Skin of body (tissue), 2 donors: ENCODE data around the gene SLC29A3. TPM values are rescaled to one million over a fixed set of nuclear protein-coding genes. Genes with fewer than 3 reads are reported as not detected.
A peak's percentile ranks its signal among the peaks of the same experiment; 100 is the strongest.
"Not testable (repeated sequence)": the region's sequence is repeated elsewhere in the genome, so short reads cannot be mapped to it uniquely, and the experiment has no call there.

Experiments used
- DNase-seq: peaks from one replicate; lab custom pipeline; 2025; lab: John Stamatoyannopoulos, UW
- total RNA-seq: library from RNA; depleted of rRNA; stranded (reverse); fragments of >200 nt; gene quantifications from one replicate; pipeline ENCODE4 v1.2.3, GENCODE V29; 2014

The SLC29A3 gene
- 2.2 TPM for total RNA-seq

DNA sequence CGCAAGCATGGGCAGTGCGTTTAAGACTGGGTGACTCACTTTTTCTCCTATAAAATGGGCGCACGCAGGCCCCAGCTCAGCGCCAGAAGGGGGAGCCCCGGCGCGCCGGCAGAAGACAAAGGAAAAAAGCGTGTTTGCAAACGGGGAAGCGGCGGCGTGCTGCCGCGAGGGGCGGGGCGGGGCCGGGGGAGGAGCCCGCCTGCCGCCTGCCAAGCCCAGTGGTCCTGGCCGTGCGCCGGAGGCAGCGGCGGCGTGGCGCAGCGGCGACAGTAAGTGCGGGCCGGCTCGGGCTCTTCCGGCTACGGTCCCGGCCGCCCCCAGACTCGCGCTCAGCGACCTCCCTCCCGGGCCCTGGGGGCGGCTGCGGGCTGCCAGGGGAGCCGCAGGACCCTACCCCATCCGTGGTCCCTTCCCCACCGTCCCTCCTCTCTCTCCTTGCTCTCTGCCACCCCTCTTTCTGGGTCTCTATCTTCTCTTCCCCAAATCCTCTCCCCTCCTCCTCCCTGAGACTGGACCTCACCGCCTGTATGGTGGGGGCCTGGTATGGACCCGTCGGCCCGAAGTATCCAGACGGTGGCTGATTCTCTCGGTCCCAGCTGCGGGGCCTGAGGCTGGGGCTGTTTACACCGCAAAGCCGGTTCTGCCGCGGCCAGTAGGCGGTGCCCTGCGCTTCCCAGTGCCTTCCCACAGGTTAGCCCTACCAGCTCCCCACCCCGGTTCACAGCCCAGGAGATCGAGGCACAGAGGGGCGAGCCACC, at the start of gene SLC29A3:
TSS of gene SLC29A3 (plus strand) at position 218 of the 758 bp plus-strand sequence. CDS start at position 269, 51 bp downstream.
- peak; percentile 76 for DNase-seq

- no peak for DNase-seq
These were observed 49.5 kb upstream of the SLC29A3 start for GRCh38 chr10:71269301-71270288.

DNA sequence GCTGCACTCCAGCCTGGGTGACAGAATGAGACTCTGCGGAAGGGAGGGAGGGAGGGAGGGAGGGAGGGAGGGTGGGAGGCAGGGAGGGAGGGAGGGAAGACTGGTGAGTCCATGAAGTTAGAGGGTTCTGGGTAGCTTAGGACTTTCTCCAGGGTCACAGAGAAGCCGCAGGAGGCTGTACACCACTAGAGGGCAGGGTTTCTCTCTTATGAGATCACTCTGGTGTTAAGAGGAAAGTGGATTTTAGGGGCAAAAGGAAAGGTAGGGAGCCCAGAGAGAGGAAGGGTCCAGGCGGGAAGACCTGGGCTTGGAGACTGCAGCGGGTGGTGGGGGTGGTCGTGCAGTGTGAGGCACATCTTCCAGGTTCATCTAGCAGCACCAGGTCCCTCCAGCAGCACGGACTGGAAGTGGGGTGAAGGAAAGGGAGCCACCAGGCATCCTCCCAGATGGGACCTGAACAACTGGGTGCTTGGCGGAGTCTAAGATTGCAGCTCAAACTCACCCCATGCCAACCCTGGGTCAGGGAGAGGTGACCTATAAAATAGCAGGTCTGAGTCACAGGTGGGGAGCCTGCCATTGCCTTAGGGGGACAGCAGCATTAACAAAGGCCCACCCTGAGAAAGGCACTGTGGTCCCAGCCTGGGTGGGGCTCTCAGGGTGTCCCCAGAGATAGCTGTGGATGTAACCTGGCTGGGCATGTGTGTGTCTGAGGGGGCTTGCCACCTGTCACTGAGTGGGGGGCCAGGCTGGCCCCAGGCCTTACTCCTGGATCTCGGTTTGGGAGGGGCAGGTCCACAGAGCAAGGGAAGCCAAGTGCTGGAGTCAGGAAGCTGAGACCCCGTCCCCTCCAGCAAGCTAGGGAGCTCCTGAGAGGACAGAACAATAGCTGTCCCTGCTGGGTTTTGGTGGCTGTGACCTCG, 48.5 kb upstream of the SLC29A3 start:
- peak; percentile 13 for DNase-seq

DNA sequence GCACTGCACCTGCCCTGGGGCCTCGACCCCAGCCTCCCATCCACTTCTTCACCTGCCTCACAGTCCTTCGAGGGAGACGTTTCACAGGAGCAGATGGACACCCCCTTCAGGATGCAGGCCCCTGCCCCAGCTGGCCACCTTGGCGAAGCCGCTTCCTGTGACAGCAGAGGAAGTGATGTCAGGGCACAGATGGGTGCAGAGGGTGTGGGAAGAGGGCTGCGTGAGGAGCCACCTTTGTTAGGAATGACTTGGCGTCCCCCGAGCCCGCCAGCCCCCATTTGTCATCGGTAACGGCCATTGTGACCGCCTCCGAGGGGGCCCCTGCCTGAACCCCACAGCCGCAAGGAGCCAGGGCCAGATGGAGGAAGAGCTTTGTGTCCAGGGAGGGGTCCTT, 47.4 kb upstream of the SLC29A3 start:
- no peak for DNase-seq

DNA sequence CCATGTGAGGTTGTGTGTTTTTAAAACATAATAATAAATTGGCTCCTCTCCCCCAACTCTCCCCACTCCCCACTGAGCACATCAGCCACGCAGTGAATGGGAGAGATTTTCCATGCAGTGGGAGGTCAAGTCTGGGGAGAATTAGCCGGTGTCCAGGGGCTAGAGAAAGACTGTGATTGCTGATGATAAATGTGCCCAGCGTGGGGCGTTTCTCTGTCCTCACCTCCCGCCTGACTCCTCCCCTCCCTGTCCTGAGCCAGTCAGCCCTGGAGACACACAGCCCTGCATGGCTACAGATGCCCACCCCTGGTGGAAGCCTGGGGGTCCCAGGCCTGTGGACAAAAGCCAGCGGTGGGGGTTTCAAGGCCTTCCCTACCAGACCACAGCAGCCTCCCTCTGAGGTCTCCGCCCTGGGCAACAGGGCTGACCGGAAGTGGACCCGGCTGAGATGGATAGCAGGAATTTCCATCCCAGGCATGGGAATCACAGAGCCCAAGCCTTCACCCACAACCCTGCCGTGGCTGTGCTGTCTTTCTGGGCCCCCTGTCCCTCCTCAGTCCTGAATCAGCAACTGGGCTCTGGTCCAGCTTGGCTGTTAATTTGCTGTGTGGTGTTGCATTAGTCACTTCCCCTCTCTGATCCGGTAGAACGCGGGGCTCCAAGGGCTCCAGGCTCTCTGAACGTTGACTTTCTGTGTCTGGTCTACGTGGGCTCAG, 46.8 kb upstream of the SLC29A3 start:
- DNase-seq: no peak

DNA sequence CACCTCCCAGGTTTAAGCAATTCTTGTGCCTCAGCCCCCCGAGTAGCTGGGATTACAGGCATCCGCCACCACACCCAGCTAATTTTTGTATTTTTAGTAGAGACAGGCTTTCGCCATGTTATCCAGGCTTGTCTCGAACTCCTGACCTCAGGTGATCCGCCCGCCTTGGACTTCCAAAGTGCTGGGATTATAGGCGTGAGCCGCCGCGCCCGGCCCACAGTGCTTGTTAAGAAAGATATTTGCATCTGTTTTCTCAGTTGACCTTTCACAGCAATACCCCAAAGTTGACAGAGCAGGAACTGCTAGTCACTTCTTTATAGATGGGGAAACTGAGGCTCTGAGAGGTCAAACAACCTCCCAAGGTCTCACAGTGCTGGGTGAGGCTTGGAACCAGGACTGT, 46.1 kb upstream of the SLC29A3 start:
- DNase-seq: not testable (repeated sequence)

DNA sequence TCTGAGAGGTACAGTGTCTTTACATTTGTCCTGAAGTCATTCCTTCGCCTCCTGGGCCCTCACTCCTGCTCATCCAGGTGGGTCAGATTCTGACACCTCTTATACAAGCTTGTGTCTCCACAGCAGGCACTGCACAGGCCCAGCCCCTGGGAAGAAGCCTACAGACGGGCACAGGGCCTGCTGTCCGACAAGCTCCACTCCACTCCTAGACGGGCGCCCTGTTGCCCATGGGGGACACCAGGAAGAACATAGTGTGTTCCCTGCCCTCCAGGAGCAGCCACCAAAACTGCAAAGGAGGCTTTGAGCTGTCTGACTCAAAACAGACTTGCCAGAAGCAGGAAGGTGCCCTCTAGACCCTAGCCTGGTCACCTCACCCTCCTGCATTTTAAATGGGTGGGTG, 45.6 kb upstream of the SLC29A3 start:
- no peak for DNase-seq

GRCh38 chr10:71274901-71275796, 43.9 kb upstream of the SLC29A3 start:
- no peak for DNase-seq

DNA sequence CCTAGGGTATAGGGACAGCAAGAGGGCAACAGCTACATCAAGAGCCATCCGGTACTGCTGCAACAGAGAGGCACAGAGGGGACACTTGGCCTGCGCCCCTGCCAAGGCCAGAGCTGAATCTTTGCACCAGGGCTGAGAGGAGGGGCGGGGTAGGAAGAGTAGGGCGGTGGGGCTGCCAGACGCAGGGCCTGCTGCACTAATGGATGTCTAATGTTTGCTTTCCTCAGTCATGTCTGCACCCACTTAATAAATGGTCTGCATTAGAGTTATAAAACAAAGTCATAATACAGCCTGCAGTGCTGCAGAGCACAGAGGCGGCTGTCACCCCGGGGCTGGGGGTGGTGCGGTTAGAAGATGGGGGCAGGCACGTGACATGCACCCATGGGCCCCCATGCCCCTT, 42.2 kb upstream of the SLC29A3 start:
- DNase-seq: no peak

DNA sequence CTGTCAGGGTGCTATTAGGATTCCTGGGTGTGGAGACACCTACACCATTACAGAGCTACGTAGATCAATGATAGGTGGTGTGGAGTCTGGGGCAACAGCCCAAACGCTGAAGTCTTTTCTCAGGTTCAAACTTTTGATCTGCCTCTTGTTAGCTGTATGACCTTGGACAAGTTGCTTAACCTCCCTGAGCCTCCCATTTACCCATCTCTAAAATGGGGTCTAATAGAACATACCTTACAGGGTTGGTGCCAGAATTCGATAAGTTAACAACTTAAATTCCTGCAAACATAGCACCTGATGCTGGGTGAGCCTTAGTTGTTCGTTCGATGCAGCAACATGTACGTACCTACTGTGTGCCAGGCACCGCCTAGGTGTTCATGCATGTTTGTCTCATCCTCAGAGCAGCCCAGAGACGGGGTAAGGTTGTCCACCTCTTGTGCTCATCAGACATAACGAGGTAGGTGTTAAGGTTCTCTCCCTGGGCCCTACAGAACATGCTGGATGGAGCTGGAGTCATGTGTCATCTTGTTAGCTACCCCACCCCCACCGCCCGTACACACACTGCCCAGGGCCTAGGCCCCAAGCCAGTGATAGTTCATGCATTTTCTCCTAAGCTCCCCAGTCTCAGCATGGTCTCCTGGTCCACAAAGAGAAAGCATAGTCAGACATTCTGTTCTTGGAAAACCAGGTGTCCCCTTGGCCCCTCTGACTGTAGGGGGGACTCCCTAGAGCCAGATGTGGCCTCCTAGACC, 41.0 kb upstream of the SLC29A3 start:
- DNase-seq: no peak

- no peak for DNase-seq
These were observed 40.1 kb upstream of the SLC29A3 start for GRCh38 chr10:71278691-71279588.

GRCh38 chr10:71279590-71280170, 39.4 kb upstream of the SLC29A3 start:
- no peak for DNase-seq

GRCh38 chr10:71280216-71280615, 38.8 kb upstream of the SLC29A3 start:
- no peak for DNase-seq

DNA sequence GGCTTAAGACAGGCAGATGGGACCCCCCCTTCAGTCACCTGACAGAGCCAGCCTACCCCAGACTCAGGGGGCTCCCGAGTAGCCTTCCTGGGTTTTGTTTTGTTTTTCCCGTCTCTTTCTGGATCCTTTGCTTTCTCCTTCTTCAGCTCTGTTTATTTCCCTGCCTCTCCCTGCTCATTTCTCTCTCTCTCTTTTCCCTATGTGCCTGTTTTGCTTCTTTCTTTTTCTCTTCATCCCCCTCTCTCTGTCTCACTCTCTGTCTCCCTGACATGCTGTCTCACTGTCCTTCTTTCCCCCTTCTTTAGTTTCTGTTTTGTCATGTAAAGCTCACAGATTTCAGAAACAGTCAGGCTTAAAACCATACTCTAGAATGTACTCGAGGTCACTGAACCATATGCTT, 38.2 kb upstream of the SLC29A3 start:
- DNase-seq: no peak

DNA sequence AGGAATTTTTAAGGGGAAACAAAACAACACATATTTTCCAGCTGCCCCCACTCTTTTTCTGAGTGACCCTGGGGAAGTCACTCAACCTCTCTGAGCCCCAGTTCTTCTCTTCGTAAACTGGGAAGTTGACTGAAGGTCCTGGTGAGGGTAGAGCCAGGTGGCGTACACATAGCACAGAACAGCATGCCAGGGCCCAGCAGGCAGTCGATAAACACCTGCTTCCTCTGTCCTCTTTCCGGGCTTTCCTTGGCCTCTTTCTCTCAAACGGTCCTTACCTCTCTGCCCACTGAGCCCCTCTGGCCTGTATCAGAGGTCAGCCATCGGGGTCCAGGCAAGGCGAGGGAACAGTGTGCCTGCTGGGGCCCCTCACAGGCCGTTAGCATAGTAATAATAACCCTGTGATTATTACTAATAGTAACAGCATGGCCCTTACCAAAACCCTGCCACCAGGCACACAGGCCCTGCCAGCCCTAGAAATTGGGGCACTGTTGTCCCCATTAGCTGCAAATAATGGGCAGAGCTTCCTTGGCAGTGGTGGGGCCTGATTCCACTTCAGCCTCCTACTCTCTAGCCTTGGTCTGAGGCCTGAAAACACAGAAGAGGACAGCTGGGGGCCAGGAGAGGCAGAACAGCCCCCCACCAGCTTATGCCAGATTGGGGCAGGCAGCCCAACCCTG, 37.3 kb upstream of the SLC29A3 start:
- DNase-seq: no peak

DNA sequence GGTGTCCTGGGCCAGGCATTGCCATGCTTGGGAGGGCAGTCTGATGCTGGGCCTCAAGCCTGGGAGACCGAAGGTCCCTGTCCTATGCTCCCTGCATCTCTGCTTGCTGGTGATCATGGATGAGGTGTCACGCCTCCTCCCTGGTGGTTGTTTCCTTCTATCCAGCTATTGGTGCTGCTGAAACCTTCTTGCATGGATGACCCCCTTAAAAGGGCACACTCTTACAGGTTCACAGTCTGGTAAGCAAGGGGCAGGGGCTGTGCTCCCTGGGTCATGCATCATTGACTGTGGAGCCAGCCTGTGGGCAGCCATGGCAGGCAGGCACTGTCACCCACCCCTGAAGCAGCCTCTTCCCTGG, 36.8 kb upstream of the SLC29A3 start:
- DNase-seq: no peak

- no peak for DNase-seq
These were observed 35.6 kb upstream of the SLC29A3 start for GRCh38 chr10:71283410-71283809.
